ENCODE measurements around the gene USP13. TPM values are rescaled to one million over a fixed set of nuclear protein-coding genes. Genes with fewer than 3 reads are reported as not detected.

USP13 gene
- polyA plus RNA-seq, 2 donors, result 0.81 to 1.1 TPM

DNA sequence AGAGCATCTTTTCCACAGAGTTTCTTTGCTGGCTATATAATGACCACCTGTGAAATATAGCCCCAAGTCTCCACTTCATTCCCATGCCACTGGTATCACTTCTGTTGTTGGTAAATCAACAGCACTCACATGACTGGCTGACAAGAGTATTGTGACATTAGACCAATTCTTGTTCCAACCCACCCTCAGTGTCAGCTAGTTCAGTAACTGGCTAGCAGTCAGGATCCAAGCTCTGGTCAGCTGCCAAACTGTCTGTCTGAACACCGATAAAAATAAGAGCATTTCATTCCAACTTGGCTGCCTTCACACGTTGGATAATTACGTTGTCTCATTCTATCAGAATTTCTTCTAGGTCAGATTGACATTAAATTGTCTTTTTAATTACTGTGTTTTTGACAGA is 166.5 kb downstream of the USP13 start:
- Histone ChIP-seq H3K36me3 (ENCODE audit: control insufficient read depth in 2 of 2, insufficient read depth in 2 of 2, low read length in 1 of 2) (no peaks in the 10 kb centered on the region), H3K27ac (ENCODE audit: low read depth in 2 of 2, low read length in 1 of 2) (no peak overlapping the region), H3K4me3 (ENCODE audit: low read depth in 1 of 2, low read length in 2 of 2) (no peak overlapping the region), H3K9me3 (ENCODE audit: control insufficient read depth in 2 of 2, insufficient read depth in 1 of 2, low read depth in 1 of 2, low read length in 1 of 2) (no peaks in the 10 kb centered on the region), H3K4me1 (ENCODE audit: control insufficient read depth in 2 of 2, insufficient read depth in 2 of 2, low read length in 1 of 2) (no peaks in the 10 kb centered on the region), H3K27me3 (ENCODE audit: control insufficient read depth in 1 of 2, insufficient read depth in 2 of 2, low read length in 2 of 2) (no peaks in the 10 kb centered on the region)
- WGBS, 2 donors, result 53 to 60% methylated on average over 3 of the region's 3 CpGs

- Histone ChIP-seq H3K9me3 (ENCODE audit: control insufficient read depth in 2 of 2, insufficient read depth in 1 of 2, low read depth in 1 of 2, low read length in 1 of 2) (no peaks in the 10 kb centered on the region), H3K4me1 (ENCODE audit: control insufficient read depth in 2 of 2, insufficient read depth in 2 of 2, low read length in 1 of 2) (no peaks in the 10 kb centered on the region), H3K4me3 (ENCODE audit: low read depth in 1 of 2, low read length in 2 of 2) (no peak overlapping the region), H3K27ac (ENCODE audit: low read depth in 2 of 2, low read length in 1 of 2) (no peak overlapping the region), H3K27me3 (ENCODE audit: control insufficient read depth in 1 of 2, insufficient read depth in 2 of 2, low read length in 2 of 2) (no peaks in the 10 kb centered on the region), H3K36me3 (ENCODE audit: control insufficient read depth in 2 of 2, insufficient read depth in 2 of 2, low read length in 1 of 2) (no peaks in the 10 kb centered on the region)
- WGBS, 2 donors, result 83 to 93% methylated on average over 3 of the region's 3 CpGs
Measured at GRCh38 chr3:179822296-179822695, 169.5 kb downstream of the USP13 start.

- no peak overlapping the region for H3K4me3 ChIP-seq (ENCODE audit: low read depth in 1 of 2, low read length in 2 of 2)
- WGBS, 2 donors, result 62 to 64% methylated on average over 6 of the region's 6 CpGs
- H3K27ac ChIP-seq (ENCODE audit: low read depth in 2 of 2, low read length in 1 of 2), result no peak overlapping the region
- no peaks in the 10 kb centered on the region for H3K9me3 ChIP-seq (ENCODE audit: control insufficient read depth in 2 of 2, insufficient read depth in 1 of 2, low read depth in 1 of 2, low read length in 1 of 2)
- H3K27me3 ChIP-seq (ENCODE audit: control insufficient read depth in 1 of 2, insufficient read depth in 2 of 2, low read length in 2 of 2), result no peaks in the 10 kb centered on the region
- H3K36me3 ChIP-seq (ENCODE audit: control insufficient read depth in 2 of 2, insufficient read depth in 2 of 2, low read length in 1 of 2), result no peaks in the 10 kb centered on the region
- H3K4me1 ChIP-seq (ENCODE audit: control insufficient read depth in 2 of 2, insufficient read depth in 2 of 2, low read length in 1 of 2), result no peaks in the 10 kb centered on the region
Measured at GRCh38 chr3:179825527-179826246, 172.8 kb downstream of the USP13 start.

- no peaks in the 10 kb centered on the region for H3K4me1 ChIP-seq (ENCODE audit: control insufficient read depth in 2 of 2, insufficient read depth in 2 of 2, low read length in 1 of 2)
- H3K27me3 ChIP-seq (ENCODE audit: control insufficient read depth in 1 of 2, insufficient read depth in 2 of 2, low read length in 2 of 2), result no peaks in the 10 kb centered on the region
- H3K4me3 ChIP-seq (ENCODE audit: low read depth in 1 of 2, low read length in 2 of 2), result no peak overlapping the region
- H3K9me3 ChIP-seq (ENCODE audit: control insufficient read depth in 2 of 2, insufficient read depth in 1 of 2, low read depth in 1 of 2, low read length in 1 of 2), result no peaks in the 10 kb centered on the region
- WGBS, 2 donors, result 12 to 17% methylated on average over 1 of the region's 1 CpG
- no peak overlapping the region for H3K27ac ChIP-seq (ENCODE audit: low read depth in 2 of 2, low read length in 1 of 2)
- no peaks in the 10 kb centered on the region for H3K36me3 ChIP-seq (ENCODE audit: control insufficient read depth in 2 of 2, insufficient read depth in 2 of 2, low read length in 1 of 2)
Measured at GRCh38 chr3:179826247-179826637, 173.4 kb downstream of the USP13 start.

DNA sequence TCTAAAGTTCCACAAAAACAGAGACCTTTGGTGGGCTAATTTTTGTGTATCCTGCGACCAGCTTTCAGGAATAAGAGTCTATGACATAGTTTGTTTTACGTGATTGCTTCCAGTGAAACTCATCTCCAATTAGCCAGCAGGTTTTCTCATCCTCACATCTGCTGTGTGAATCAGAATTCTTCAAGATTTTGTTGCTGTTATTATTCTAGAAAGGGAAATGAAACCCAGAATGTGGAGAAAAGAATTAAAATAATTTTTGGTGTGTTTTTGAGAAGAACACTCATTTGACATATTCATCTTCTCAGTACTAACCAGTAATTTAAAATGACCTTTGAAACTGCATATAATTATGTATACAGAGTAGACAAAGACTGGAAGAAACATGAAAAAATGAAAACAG is 175.9 kb downstream of the USP13 start:
- H3K4me3 ChIP-seq (ENCODE audit: low read depth in 1 of 2, low read length in 2 of 2), result no peak overlapping the region
- H3K27me3 ChIP-seq (ENCODE audit: control insufficient read depth in 1 of 2, insufficient read depth in 2 of 2, low read length in 2 of 2), result no peaks in the 10 kb centered on the region
- no peak overlapping the region for H3K27ac ChIP-seq (ENCODE audit: low read depth in 2 of 2, low read length in 1 of 2)
- no peaks in the 10 kb centered on the region for H3K9me3 ChIP-seq (ENCODE audit: control insufficient read depth in 2 of 2, insufficient read depth in 1 of 2, low read depth in 1 of 2, low read length in 1 of 2)
- H3K4me1 ChIP-seq (ENCODE audit: control insufficient read depth in 2 of 2, insufficient read depth in 2 of 2, low read length in 1 of 2), result no peaks in the 10 kb centered on the region
- 79 to 81% methylated on average over 2 of the region's 2 CpGs for WGBS, 2 donors
- no peaks in the 10 kb centered on the region for H3K36me3 ChIP-seq (ENCODE audit: control insufficient read depth in 2 of 2, insufficient read depth in 2 of 2, low read length in 1 of 2)

GRCh38 chr3:179829401-179829800 is 176.6 kb downstream of the USP13 start:
- WGBS, 2 donors, result 40 to 43% methylated on average over 5 of the region's 5 CpGs
- Histone ChIP-seq H3K9me3 (ENCODE audit: control insufficient read depth in 2 of 2, insufficient read depth in 1 of 2, low read depth in 1 of 2, low read length in 1 of 2) (no peaks in the 10 kb centered on the region), H3K4me3 (ENCODE audit: low read depth in 1 of 2, low read length in 2 of 2) (no peak overlapping the region), H3K4me1 (ENCODE audit: control insufficient read depth in 2 of 2, insufficient read depth in 2 of 2, low read length in 1 of 2) (no peaks in the 10 kb centered on the region), H3K27me3 (ENCODE audit: control insufficient read depth in 1 of 2, insufficient read depth in 2 of 2, low read length in 2 of 2) (no peaks in the 10 kb centered on the region), H3K27ac (ENCODE audit: low read depth in 2 of 2, low read length in 1 of 2) (no peak overlapping the region), H3K36me3 (ENCODE audit: control insufficient read depth in 2 of 2, insufficient read depth in 2 of 2, low read length in 1 of 2) (no peaks in the 10 kb centered on the region)

DNA sequence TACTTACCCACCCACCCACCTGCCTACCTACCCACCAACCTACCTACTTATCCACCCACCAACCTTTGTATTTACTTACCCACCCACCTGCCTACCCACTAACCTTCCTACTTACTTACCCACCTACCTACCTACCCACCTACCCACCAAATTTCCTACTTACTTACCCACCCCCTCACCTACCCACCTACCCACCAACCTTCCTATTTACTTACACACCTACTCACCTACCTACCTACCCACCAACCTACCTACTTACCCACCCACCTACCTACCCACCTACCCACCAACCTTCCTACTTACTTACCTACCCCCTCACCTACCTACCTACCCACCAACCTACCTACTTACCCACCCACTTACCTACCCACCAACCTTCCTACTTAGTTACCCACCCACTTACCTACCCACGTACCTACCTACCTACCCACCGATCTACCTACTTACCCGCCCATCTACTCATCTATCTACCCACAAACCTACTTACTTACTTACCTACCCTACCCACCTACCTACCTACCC is 179.6 kb downstream of the USP13 start:
- Histone ChIP-seq H3K9me3 (ENCODE audit: control insufficient read depth in 2 of 2, insufficient read depth in 1 of 2, low read depth in 1 of 2, low read length in 1 of 2) (no peaks in the 10 kb centered on the region), H3K36me3 (ENCODE audit: control insufficient read depth in 2 of 2, insufficient read depth in 2 of 2, low read length in 1 of 2) (no peaks in the 10 kb centered on the region), H3K4me1 (ENCODE audit: control insufficient read depth in 2 of 2, insufficient read depth in 2 of 2, low read length in 1 of 2) (no peaks in the 10 kb centered on the region), H3K4me3 (ENCODE audit: low read depth in 1 of 2, low read length in 2 of 2) (no peak overlapping the region), H3K27me3 (ENCODE audit: control insufficient read depth in 1 of 2, insufficient read depth in 2 of 2, low read length in 2 of 2) (no peaks in the 10 kb centered on the region), H3K27ac (ENCODE audit: low read depth in 2 of 2, low read length in 1 of 2) (no peak overlapping the region)
- WGBS, 2 donors, result 92 to 98% methylated on average over 3 of the region's 3 CpGs

DNA sequence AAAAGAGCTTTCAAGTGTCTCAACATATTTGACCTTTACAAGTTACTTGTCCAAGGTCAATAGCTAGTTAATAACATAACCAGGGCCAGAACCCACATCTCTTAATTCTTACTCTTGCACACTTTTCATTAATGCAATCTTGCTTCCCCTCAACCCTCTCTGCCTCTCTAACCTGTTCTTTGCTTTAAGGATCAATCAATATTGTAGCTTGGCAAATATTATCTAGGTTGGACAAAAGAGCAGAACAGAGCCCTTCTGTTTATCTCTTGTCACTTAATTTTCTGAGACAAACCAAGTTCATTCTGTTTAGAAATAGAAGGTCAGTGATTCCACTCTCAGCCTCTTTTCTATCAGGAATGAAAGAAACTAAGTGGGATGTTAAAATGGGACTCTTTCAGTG is 180.5 kb downstream of the USP13 start:
- H3K4me1 ChIP-seq (ENCODE audit: control insufficient read depth in 2 of 2, insufficient read depth in 2 of 2, low read length in 1 of 2), result no peaks in the 10 kb centered on the region
- H3K36me3 ChIP-seq (ENCODE audit: control insufficient read depth in 2 of 2, insufficient read depth in 2 of 2, low read length in 1 of 2), result no peaks in the 10 kb centered on the region
- no peaks in the 10 kb centered on the region for H3K9me3 ChIP-seq (ENCODE audit: control insufficient read depth in 2 of 2, insufficient read depth in 1 of 2, low read depth in 1 of 2, low read length in 1 of 2)
- H3K27ac ChIP-seq (ENCODE audit: low read depth in 2 of 2, low read length in 1 of 2), result no peak overlapping the region
- no peak overlapping the region for H3K4me3 ChIP-seq (ENCODE audit: low read depth in 1 of 2, low read length in 2 of 2)
- H3K27me3 ChIP-seq (ENCODE audit: control insufficient read depth in 1 of 2, insufficient read depth in 2 of 2, low read length in 2 of 2), result no peaks in the 10 kb centered on the region

GRCh38 chr3:179837374-179837773 is 184.5 kb downstream of the USP13 start:
- Histone ChIP-seq H3K27me3 (ENCODE audit: control insufficient read depth in 1 of 2, insufficient read depth in 2 of 2, low read length in 2 of 2) (no peaks in the 10 kb centered on the region), H3K4me1 (ENCODE audit: control insufficient read depth in 2 of 2, insufficient read depth in 2 of 2, low read length in 1 of 2) (no peaks in the 10 kb centered on the region), H3K27ac (ENCODE audit: low read depth in 2 of 2, low read length in 1 of 2) (no peak overlapping the region), H3K36me3 (ENCODE audit: control insufficient read depth in 2 of 2, insufficient read depth in 2 of 2, low read length in 1 of 2) (no peaks in the 10 kb centered on the region), H3K4me3 (ENCODE audit: low read depth in 1 of 2, low read length in 2 of 2) (no peak overlapping the region), H3K9me3 (ENCODE audit: control insufficient read depth in 2 of 2, insufficient read depth in 1 of 2, low read depth in 1 of 2, low read length in 1 of 2) (no peaks in the 10 kb centered on the region)
- 73 to 82% methylated on average over 2 of the region's 2 CpGs for WGBS, 2 donors

Measured in esophagus (tissue), 2 donors.